Transverse colon (tissue), 3 donors: ENCODE results near the gene SAXO1.

Source experiments
- POLR2A ChIP-seq: fragments of 450-650 bp; IDR thresholded peaks from one replicate; pipeline ENCODE4 v1.6.1; 2016; ENCODE audit warnings: antibody characterized with exemption, mild to moderate bottlenecking, moderate library complexity
- POLR2AphosphoS5 ChIP-seq, 3 donors: sonication (generic); formaldehyde crosslinking; IDR thresholded peaks; one replicate each; pipeline ENCODE4 v1.6.1; 2016; ENCODE audit warnings: antibody characterized with exemption in 3 of 3

GRCh38 chr9:18971404-18971803 is 61.6 kb downstream of the SAXO1 start:
- TF ChIP-seq POLR2A (no peak), POLR2AphosphoS5 (IDR thresholded peaks at IDR 0.05) (no peak)
